Osteoblast (primary cell): ENCODE results near the gene ZFP36L2. TPM values are rescaled to one million over a fixed set of nuclear protein-coding genes. Genes with fewer than 3 reads are reported as not detected.

ENCODE experiments used
- DNase-seq: peaks from one replicate; pipeline ENCODE4 v3.0.0; 2011; ENCODE audit warnings: low spot score, mixed read lengths; ENCODE audit not compliant: insufficient read length; ENCODE audit errors: missing footprints
- H2AFZ ChIP-seq: 2 replicates; pipeline ENCODE4 v1.6.0; 2011; ENCODE audit warnings: mild to moderate bottlenecking, low read length
- H3K27ac ChIP-seq: 2 replicates; pipeline ENCODE4 v1.5.1; 2011; ENCODE audit warnings: mild to moderate bottlenecking, low read depth, low read length, moderate library complexity
- H3K27me3 ChIP-seq: 2 replicates; pipeline ENCODE4 v1.6.0; 2012; ENCODE audit warnings: mild to moderate bottlenecking, control low read depth, inconsistent platforms, low read length, moderate library complexity; ENCODE audit not compliant: insufficient read depth
- H3K36me3 ChIP-seq: 2 replicates; pipeline ENCODE4 v1.5.1; 2011; ENCODE audit warnings: mild to moderate bottlenecking, low read length, control low read depth, moderate library complexity; ENCODE audit not compliant: insufficient read depth
- H3K4me1 ChIP-seq: 2 replicates; pipeline ENCODE4 v1.5.1; 2011; ENCODE audit warnings: mild to moderate bottlenecking, low read length, control low read depth, moderate library complexity; ENCODE audit not compliant: insufficient read depth
- H3K4me2 ChIP-seq: 2 replicates; pipeline ENCODE4 v1.6.0; 2011; ENCODE audit warnings: mild to moderate bottlenecking, low read length; ENCODE audit not compliant: insufficient read depth
- H3K4me3 ChIP-seq: fragments of 200-600 bp; sonication (generic); 3 replicates; pipeline ENCODE4 v1.5.1; 2012; ENCODE audit warnings: mild to moderate bottlenecking, low read length, inconsistent platforms; ENCODE audit not compliant: insufficient read depth
- H3K79me2 ChIP-seq: 2 replicates; pipeline ENCODE4 v1.6.0; 2012; ENCODE audit warnings: mild to moderate bottlenecking, low read length, control low read depth, inconsistent platforms; ENCODE audit not compliant: insufficient read depth
- H3K9me3 ChIP-seq: 2 replicates; pipeline ENCODE4 v1.5.1; 2011; ENCODE audit warnings: low read depth, low read length, control low read depth
- H4K20me1 ChIP-seq: 2 replicates; pipeline ENCODE4 v1.6.0; 2012; ENCODE audit warnings: mild to moderate bottlenecking, low read length, control low read depth; ENCODE audit not compliant: insufficient read depth
- total RNA-seq: library from RNA; depleted of rRNA; stranded (reverse); fragments of >200 nt; gene quantifications from 2 replicates; pipeline ENCODE4 v1.2.3, GENCODE V29; 2012
- TF ChIP-seq, protein P1 (sequence below): IDR thresholded peaks from 2 replicates; pipeline ENCODE4 v1.5.1; 2011; ENCODE audit warnings: mild to moderate bottlenecking, low read depth, low read length, moderate library complexity; ENCODE audit errors: extremely low read depth

The ZFP36L2 gene
- total RNA-seq, 1 donor, result 15.6 TPM

DNA sequence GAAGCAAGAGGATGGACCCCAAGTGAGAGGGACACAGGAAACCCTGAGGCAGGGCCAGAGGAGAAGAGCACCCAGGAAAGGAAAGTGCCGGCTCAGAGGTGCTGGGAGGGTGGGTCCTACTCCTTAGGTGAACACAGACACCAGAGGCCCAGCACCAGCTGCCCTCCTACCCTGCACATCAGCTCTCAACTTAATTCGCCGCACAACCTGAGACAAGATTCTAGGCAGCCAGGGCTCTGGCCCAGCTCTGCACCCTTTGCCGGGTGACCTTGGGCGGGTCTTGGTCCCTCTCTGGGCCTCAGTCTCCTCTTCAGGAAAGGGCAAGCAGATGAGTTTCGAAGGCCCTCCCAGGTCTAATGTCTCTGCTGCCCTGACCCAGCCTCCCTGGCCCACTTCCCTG is 28.1 kb downstream of the ZFP36L2 start:
- no peaks in the 10 kb centered on the region for H3K36me3 ChIP-seq
- no peaks in the 10 kb centered on the region for H3K79me2 ChIP-seq
- no peaks in the 10 kb centered on the region for H4K20me1 ChIP-seq
- no peak overlapping the region for H3K4me2 ChIP-seq
- no peak overlapping the region for H3K27ac ChIP-seq
- H3K4me1 ChIP-seq, result no peaks in the 10 kb centered on the region
- H2AFZ ChIP-seq, result no peak overlapping the region
- DNase-seq, result peak; percentile 35
- TF ChIP-seq, protein P1, sequence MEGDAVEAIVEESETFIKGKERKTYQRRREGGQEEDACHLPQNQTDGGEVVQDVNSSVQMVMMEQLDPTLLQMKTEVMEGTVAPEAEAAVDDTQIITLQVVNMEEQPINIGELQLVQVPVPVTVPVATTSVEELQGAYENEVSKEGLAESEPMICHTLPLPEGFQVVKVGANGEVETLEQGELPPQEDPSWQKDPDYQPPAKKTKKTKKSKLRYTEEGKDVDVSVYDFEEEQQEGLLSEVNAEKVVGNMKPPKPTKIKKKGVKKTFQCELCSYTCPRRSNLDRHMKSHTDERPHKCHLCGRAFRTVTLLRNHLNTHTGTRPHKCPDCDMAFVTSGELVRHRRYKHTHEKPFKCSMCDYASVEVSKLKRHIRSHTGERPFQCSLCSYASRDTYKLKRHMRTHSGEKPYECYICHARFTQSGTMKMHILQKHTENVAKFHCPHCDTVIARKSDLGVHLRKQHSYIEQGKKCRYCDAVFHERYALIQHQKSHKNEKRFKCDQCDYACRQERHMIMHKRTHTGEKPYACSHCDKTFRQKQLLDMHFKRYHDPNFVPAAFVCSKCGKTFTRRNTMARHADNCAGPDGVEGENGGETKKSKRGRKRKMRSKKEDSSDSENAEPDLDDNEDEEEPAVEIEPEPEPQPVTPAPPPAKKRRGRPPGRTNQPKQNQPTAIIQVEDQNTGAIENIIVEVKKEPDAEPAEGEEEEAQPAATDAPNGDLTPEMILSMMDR, result no peak
- no peaks in the 10 kb centered on the region for H3K27me3 ChIP-seq
- no peaks in the 10 kb centered on the region for H3K9me3 ChIP-seq
- H3K4me3 ChIP-seq, result no peak overlapping the region

DNA sequence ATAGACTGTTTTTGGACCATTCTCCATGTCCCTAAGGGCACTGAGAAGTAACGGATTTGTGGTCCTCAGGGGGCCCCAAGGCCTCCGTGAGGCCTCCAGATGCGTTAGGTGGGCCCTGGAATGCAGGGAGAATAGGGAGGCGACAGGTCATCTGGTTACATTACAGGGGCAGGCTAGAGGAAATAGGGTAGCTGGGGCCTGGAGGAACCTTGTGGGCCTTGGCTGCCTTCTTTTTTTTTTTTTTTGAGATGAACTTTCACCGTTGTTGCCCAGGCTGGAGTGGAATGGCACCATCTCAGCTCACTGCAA is 28.9 kb downstream of the ZFP36L2 start:
- no peaks in the 10 kb centered on the region for H3K79me2 ChIP-seq
- no peak for DNase-seq
- H2AFZ ChIP-seq, result no peak overlapping the region
- no peak overlapping the region for H3K4me3 ChIP-seq
- no peaks in the 10 kb centered on the region for H3K36me3 ChIP-seq
- no peak overlapping the region for H3K4me2 ChIP-seq
- H3K27me3 ChIP-seq, result no peaks in the 10 kb centered on the region
- H3K9me3 ChIP-seq, result no peaks in the 10 kb centered on the region
- H3K4me1 ChIP-seq, result no peaks in the 10 kb centered on the region
- TF ChIP-seq, protein P1, result no peak
- no peak overlapping the region for H3K27ac ChIP-seq
- no peaks in the 10 kb centered on the region for H4K20me1 ChIP-seq

DNA sequence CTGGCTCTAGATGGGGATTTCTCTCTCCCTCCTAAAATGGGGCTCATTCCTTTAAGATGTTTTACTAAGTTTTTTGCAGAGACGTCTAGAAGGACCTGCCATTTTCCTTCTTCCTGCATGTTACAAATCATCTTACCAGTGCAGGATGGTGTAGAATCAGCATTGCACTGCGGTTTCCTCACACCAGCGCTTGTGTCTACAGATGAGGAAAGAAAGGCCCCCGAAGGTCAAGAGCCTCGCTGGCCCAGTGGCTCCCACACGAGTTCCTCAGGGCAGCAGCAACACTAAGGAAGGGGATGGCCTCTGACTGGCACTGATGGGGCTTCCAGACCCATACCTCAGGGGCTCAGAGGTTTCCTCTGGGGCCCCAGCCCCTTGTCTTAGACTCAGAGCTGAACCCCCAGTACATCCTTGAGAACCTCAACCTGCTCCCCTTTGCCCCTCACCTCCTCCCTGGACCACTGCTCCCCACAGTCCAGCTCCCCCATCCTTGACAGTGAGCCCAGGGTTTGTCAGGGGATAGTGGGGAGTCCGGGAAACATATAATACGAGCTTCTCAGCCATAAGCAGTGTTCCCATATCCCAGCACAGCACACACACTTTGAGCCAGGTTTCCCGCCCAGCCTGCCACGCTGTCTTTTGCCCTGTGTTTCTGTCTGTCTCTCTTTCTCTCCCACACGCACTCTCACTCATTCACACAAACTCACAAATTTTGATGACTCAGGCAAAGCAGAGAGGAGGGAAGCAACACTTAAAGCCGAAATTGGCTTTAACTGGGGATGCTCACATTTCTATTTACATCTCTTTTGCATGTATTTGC is 29.4 kb downstream of the ZFP36L2 start:
- no peaks in the 10 kb centered on the region for H4K20me1 ChIP-seq
- H3K36me3 ChIP-seq, result no peaks in the 10 kb centered on the region
- no peak overlapping the region for H3K27ac ChIP-seq
- H3K9me3 ChIP-seq, result no peaks in the 10 kb centered on the region
- TF ChIP-seq, protein P1, result no peak
- no peaks in the 10 kb centered on the region for H3K27me3 ChIP-seq
- H3K4me2 ChIP-seq, result no peak overlapping the region
- no peak overlapping the region for H3K4me3 ChIP-seq
- DNase-seq, result peak; percentile 66
- H3K79me2 ChIP-seq, result no peaks in the 10 kb centered on the region
- no peak overlapping the region for H2AFZ ChIP-seq
- no peaks in the 10 kb centered on the region for H3K4me1 ChIP-seq

DNA sequence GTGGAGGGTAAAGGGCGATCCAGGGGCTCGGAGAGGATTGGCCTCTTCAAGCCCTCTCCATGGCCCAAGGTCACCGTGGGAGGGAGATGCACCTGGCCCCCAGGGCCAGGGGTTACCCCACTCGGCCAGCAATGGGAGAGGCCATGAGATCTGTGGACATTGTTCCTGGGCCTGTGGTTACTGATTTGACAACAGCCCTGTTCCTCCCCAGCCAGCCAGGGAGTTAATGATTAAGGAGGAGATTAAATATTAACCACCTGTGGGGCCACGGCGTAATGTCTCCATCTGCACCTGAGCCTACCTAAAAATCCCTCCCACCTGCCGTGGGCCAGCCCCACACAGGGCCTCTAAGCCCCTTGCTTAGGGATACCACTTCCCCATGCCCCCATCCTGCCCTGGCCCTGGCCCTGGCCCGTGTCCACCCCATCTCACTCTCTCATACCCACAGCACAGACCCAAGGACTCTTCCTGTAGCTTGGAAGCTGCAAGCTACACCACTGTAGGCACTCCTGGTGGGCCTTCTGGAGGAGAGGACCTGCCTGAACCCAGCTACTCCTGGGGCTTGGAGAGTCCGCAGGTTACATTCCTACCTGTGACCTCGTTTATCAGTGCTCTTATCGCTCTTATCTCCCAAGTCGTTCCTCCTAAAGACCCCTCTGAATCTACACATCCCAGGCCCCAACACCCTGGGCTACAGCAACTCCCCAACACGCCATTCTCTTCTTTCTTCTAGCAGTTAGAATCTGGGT is 32.1 kb downstream of the ZFP36L2 start:
- Histone ChIP-seq H2AFZ (no peak overlapping the region), H3K9me3 (no peaks in the 10 kb centered on the region), H3K4me2 (no peak overlapping the region), H3K4me3 (no peak overlapping the region), H3K36me3 (no peaks in the 10 kb centered on the region), H3K27ac (no peak overlapping the region), H3K79me2 (no peaks in the 10 kb centered on the region), H3K27me3 (no peaks in the 10 kb centered on the region), H4K20me1 (no peaks in the 10 kb centered on the region), H3K4me1 (no peaks in the 10 kb centered on the region)
- DNase-seq, result peak; percentile 73
- TF ChIP-seq, protein P1, result no peak
